ENCODE data around the gene DOCK1.
"Not testable (repeated sequence)": the region's sequence is repeated elsewhere in the genome, so short reads cannot be mapped to it uniquely, and the experiment has no call there.

Gene DOCK1

DNA sequence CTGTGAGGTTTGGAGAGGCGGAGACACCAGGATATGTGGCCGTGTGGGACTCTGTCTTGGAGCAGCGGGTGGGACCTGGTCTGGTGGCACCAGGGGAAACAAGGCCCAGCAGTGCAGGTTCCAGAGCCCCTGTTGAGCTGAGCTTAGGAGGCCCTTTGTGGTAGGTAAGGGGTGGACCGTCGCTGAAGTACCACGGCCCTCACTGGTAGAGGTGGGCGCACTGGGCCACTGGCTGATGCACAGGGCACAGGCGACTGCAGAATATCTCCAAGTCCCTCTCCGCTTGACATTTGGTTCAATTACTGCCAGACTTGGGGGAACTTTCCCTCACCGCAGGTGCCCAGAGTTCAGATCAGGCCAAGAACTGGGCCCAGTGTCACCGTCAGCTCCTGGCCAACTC is 27.3 kb downstream of the DOCK1 start:
- Histone ChIP-seq H3K27ac (ENCODE audit: poor library complexity, severe bottlenecking) (no peak overlapping the region), H3K4me1 (ENCODE audit: insufficient read depth, poor library complexity, severe bottlenecking) (no peaks in the 10 kb centered on the region), H3K27me3 (ENCODE audit: insufficient read depth, poor library complexity, severe bottlenecking) (no peaks in the 10 kb centered on the region), H3K4me3 (ENCODE audit: severe bottlenecking) (no peak overlapping the region), H3K36me3 (ENCODE audit: low read depth) (peaks cover 9% of the 10 kb centered on the region; the same call in 1 of the 2 replicates), H3K9me3 (ENCODE audit: severe bottlenecking) (no peaks in the 10 kb centered on the region)
- ATAC-seq (ENCODE audit: low read depth) (no peak), DNase-seq (ENCODE audit: low spot score) (no peak)
- TF ChIP-seq, protein P1, sequence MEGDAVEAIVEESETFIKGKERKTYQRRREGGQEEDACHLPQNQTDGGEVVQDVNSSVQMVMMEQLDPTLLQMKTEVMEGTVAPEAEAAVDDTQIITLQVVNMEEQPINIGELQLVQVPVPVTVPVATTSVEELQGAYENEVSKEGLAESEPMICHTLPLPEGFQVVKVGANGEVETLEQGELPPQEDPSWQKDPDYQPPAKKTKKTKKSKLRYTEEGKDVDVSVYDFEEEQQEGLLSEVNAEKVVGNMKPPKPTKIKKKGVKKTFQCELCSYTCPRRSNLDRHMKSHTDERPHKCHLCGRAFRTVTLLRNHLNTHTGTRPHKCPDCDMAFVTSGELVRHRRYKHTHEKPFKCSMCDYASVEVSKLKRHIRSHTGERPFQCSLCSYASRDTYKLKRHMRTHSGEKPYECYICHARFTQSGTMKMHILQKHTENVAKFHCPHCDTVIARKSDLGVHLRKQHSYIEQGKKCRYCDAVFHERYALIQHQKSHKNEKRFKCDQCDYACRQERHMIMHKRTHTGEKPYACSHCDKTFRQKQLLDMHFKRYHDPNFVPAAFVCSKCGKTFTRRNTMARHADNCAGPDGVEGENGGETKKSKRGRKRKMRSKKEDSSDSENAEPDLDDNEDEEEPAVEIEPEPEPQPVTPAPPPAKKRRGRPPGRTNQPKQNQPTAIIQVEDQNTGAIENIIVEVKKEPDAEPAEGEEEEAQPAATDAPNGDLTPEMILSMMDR (IDR thresholded peaks at IDR 0.05; ENCODE audit: poor library complexity, severe bottlenecking), result no peak

DNA sequence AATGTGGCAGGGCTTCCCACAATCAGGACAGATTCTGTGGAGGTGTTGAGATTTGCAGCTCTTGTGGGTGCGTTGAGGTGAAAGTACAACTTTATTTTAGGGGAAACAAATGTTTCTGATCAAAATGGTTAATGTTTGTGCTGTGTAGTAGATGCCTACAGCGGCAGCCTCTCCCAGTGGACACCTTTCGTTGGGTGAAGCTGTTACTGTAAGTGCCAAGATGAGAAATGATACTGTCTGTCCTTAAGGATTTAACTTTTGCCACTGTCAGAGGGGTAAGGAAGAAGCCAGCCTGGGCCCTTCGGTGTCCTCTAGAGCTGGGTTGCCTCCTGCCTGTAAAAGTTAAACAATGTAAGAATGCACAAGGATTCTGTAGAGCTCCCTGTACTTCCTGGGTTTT is 27.9 kb downstream of the DOCK1 start:
- Histone ChIP-seq H3K4me3 (ENCODE audit: severe bottlenecking) (no peak overlapping the region), H3K27ac (ENCODE audit: poor library complexity, severe bottlenecking) (no peak overlapping the region), H3K4me1 (ENCODE audit: insufficient read depth, poor library complexity, severe bottlenecking) (no peaks in the 10 kb centered on the region), H3K9me3 (ENCODE audit: severe bottlenecking) (no peaks in the 10 kb centered on the region), H3K36me3 (ENCODE audit: low read depth) (peaks cover 3% of the 10 kb centered on the region; the same call in 1 of the 2 replicates), H3K27me3 (ENCODE audit: insufficient read depth, poor library complexity, severe bottlenecking) (no peaks in the 10 kb centered on the region)
- ATAC-seq (ENCODE audit: low read depth) (no peak), DNase-seq (ENCODE audit: low spot score) (no peak)
- TF ChIP-seq, protein P1 (IDR thresholded peaks at IDR 0.05; ENCODE audit: poor library complexity, severe bottlenecking), result no peak

DNA sequence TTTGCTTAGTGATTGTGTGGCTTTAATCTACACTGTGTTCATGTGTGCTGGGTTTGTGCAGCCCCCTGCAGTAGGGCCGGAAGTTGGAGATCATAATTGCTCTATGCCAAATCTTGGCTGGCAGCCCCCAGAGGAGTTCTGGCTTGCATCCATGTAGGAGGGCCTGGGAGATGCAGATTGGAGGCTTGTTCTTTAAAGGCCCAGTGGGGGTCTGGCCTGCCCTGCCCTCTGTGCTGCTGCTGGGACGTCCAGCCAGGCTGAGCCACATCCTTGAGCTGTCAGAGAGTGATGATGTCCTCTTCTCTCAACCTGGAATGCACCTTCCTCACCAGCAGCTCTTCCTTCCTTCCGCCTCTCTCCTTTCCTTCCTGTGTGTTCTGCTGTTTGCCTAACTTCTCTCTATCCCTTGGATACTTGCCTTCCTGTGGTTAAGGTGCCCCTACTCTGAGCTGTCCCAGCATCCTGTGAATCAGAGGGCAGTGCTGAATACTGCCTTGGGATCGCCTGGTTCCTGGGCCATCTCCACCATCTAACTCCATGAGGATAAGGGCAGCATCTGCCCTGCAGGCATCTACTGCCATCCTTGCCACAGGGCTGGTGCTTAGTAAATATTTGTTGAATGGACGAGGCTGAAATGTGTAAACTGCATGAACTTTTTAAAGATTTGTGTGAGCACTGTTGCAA is 30.2 kb downstream of the DOCK1 start:
- peaks cover 1% of the 10 kb centered on the region; the same call in 1 of the 2 replicates for H3K36me3 ChIP-seq (ENCODE audit: low read depth)
- no peaks in the 10 kb centered on the region for H3K4me1 ChIP-seq (ENCODE audit: insufficient read depth, poor library complexity, severe bottlenecking)
- peak; percentile 89 for ATAC-seq (ENCODE audit: low read depth)
- peak overlapping the region; percentile 29 for H3K27ac ChIP-seq (ENCODE audit: poor library complexity, severe bottlenecking)
- H3K4me3 ChIP-seq (ENCODE audit: severe bottlenecking), result no peak overlapping the region
- DNase-seq (ENCODE audit: low spot score), result no peak
- H3K9me3 ChIP-seq (ENCODE audit: severe bottlenecking), result no peaks in the 10 kb centered on the region
- no peaks in the 10 kb centered on the region for H3K27me3 ChIP-seq (ENCODE audit: insufficient read depth, poor library complexity, severe bottlenecking)
- TF ChIP-seq, protein P1 (IDR thresholded peaks at IDR 0.05; ENCODE audit: poor library complexity, severe bottlenecking), result no peak

DNA sequence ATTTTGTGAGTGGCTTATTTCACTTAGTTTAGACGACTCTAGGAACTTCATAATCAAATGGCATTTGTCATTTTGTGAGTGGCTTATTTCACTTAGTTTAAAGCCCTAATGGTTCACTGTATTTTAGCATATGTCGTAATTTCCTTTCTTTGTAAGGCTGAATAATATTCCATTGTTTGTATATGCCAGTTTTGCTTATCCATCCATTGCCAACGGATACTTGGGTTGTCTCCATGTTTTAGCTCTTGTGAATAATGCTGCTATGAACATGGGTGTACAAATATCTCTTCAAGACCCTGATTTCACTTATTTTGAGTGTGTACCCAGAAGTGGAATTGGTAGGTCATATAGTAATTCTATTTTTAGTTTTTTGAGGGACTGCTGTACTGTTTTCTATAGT is 31.8 kb downstream of the DOCK1 start:
- Histone ChIP-seq H3K27ac (ENCODE audit: poor library complexity, severe bottlenecking) (no peak overlapping the region), H3K9me3 (ENCODE audit: severe bottlenecking) (no peaks in the 10 kb centered on the region), H3K4me3 (ENCODE audit: severe bottlenecking) (no peak overlapping the region), H3K36me3 (ENCODE audit: low read depth) (peaks cover 11% of the 10 kb centered on the region; the same call in 1 of the 2 replicates), H3K4me1 (ENCODE audit: insufficient read depth, poor library complexity, severe bottlenecking) (no peaks in the 10 kb centered on the region), H3K27me3 (ENCODE audit: insufficient read depth, poor library complexity, severe bottlenecking) (no peaks in the 10 kb centered on the region)
- ATAC-seq (ENCODE audit: low read depth), result no peak
- TF ChIP-seq, protein P1 (IDR thresholded peaks at IDR 0.05; ENCODE audit: poor library complexity, severe bottlenecking), result no peak
- DNase-seq (ENCODE audit: low spot score), result no peak

DNA sequence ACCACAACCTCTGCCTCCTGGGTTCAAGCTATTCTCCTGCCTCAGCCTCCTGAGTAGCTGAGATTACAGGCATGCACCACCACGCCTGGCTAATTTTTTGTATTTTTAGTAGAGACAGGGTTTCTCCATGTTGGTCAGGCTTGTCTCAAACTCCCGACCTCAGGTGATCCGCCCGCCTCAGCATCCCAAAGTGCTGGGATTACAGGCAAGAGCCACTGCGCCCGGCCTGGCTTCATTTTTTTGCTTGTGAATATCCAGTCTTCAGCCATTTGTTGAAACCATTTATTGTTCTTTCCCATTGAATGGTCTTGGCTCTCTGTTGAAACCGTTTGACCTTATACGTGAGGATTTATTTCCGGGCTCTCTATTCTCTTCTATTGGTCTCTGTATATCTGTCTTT is 32.9 kb downstream of the DOCK1 start:
- H3K27ac ChIP-seq (ENCODE audit: poor library complexity, severe bottlenecking); ATAC-seq (ENCODE audit: low read depth): not testable (repeated sequence)

More for the DNA sequence above, 32.9 kb downstream of the DOCK1 start:
- H3K4me3 ChIP-seq (ENCODE audit: severe bottlenecking); H3K4me1 ChIP-seq (ENCODE audit: insufficient read depth, poor library complexity, severe bottlenecking); H3K9me3 ChIP-seq (ENCODE audit: severe bottlenecking); H3K27me3 ChIP-seq (ENCODE audit: insufficient read depth, poor library complexity, severe bottlenecking); DNase-seq (ENCODE audit: low spot score): not testable (repeated sequence)
- peaks cover 11% of the 10 kb centered on the region; the same call in 1 of the 2 replicates for H3K36me3 ChIP-seq (ENCODE audit: low read depth)

Measured in RWPE2 (cell line).